GM12878 (cell line): ENCODE measurements around the gene ZNF335. TPM values are rescaled to one million over a fixed set of nuclear protein-coding genes. Genes with fewer than 3 reads are reported as not detected.

Experiments
- ATAC-seq: fragments of 200-7000 bp; cut with Tn5 transposase; 3 replicates; pipeline ENCODE4 v1.9.1; 2020; ENCODE audit warnings: mild to moderate bottlenecking, moderate library complexity
- BruUV-seq: library from RNA; stranded (reverse); fragments of 400-500 nt; replicated peaks from 2 replicates; lab custom pipeline; 2021; lab: Mats Ljungman, UMichigan
- CTCF ChIA-PET: fragments of 300-600 bp; sonication (Branson Sonifier 250); formaldehyde crosslinking; extraction: SDS; loops from one replicate; lab custom pipeline; 2021; ENCODE audit warnings: inconsistent platforms; lab: Yijun Ruan, JAX
- POLR2A ChIA-PET: fragments of 350-600 bp; formaldehyde crosslinking; extraction: SDS; loops from one replicate; lab custom pipeline; 2021; ENCODE audit warnings: inconsistent platforms; lab: Charles Lee
- RAD21 ChIA-PET: fragments of 300-600 bp; sonication (Branson Sonifier 250); formaldehyde crosslinking; loops from one replicate; lab custom pipeline; 2023; ENCODE audit warnings: antibody characterized with exemption; ENCODE audit not compliant: unreplicated experiment; lab: Charles Lee
- SMC1A ChIA-PET: fragments of 300-600 bp; sonication (Branson Sonifier 250); formaldehyde crosslinking; loops from one replicate; lab custom pipeline; 2023; ENCODE audit not compliant: unreplicated experiment, uncharacterized antibody; lab: Charles Lee
- DNase-seq: peaks from one replicate; pipeline ENCODE4 v3.0.0-alpha.2; 2011; ENCODE audit warnings: low read depth, low spot score
- FAIRE-seq: peaks from 3 replicates; lab custom pipeline; 2011; peaks lifted over from hg19 to GRCh38; lab: Jason Lieb, UNC
- H2AFZ ChIP-seq: 2 replicates; pipeline ENCODE4 v1.6.0; 2011; ENCODE audit warnings: low read depth, low read length, control low read depth; ENCODE audit not compliant: control insufficient read depth
- H3K27ac ChIP-seq: 2 replicates; pipeline ENCODE4 v1.5.1; 2011; ENCODE audit warnings: control low read depth; ENCODE audit not compliant: control insufficient read depth, insufficient read depth
- H3K27me3 ChIP-seq, 2 experiments: replicated peaks in 1 of 2; 2 replicates each; pipeline versions ENCODE4 v1.6.0 to v1.6.1; 2011; ENCODE audit warnings: low read length in 1 of 2; ENCODE audit not compliant: control insufficient read depth in 2 of 2, insufficient read depth in 2 of 2
- H3K36me3 ChIP-seq, 2 experiments: 2 replicates each; pipeline ENCODE4 v1.5.1; 2011; ENCODE audit warnings: low read length in 1 of 2; ENCODE audit not compliant: control insufficient read depth in 2 of 2, insufficient read depth in 2 of 2
- H3K4me1 ChIP-seq: 2 replicates; pipeline ENCODE4 v1.6.1; 2011; ENCODE audit warnings: mild to moderate bottlenecking, low read length, moderate library complexity, mixed read lengths; ENCODE audit not compliant: control insufficient read depth, insufficient read depth
- H3K4me2 ChIP-seq: 2 replicates; pipeline ENCODE4 v1.6.0; 2011; ENCODE audit warnings: control low read depth; ENCODE audit not compliant: control insufficient read depth, insufficient read depth
- H3K4me3 ChIP-seq: fragments of 200-600 bp; sonication (generic); 2 replicates; pipeline ENCODE4 v1.5.1; 2016
- H3K79me2 ChIP-seq: 2 replicates; pipeline ENCODE4 v1.6.0; 2011; ENCODE audit warnings: low read length; ENCODE audit not compliant: control insufficient read depth, insufficient read depth
- H3K9ac ChIP-seq: 2 replicates; pipeline ENCODE4 v1.8.0; 2011; ENCODE audit warnings: low read length, control low read depth, mixed read lengths; ENCODE audit not compliant: control insufficient read depth, insufficient read depth
- H3K9me3 ChIP-seq: replicated peaks from 3 replicates; pipeline ENCODE4 v1.5.1; 2011; ENCODE audit warnings: mild to moderate bottlenecking, low read length; ENCODE audit not compliant: control insufficient read depth, insufficient read depth
- H4K20me1 ChIP-seq: 2 replicates; pipeline ENCODE4 v1.6.0; 2011; ENCODE audit not compliant: control insufficient read depth, insufficient read depth
- CTCF ChIP-seq, 3 experiments: IDR thresholded peaks in 2 of 3; conservative IDR thresholded peaks in 1 of 3; 2 replicates each; pipeline ENCODE4 v1.5.1; 2011; ENCODE audit warnings: low read depth in 3 of 3, low read length in 3 of 3, mild to moderate bottlenecking in 3 of 3, control low read depth in 2 of 3, moderate library complexity in 2 of 3, inconsistent platforms in 1 of 3, mixed read lengths in 1 of 3; ENCODE audit not compliant: control insufficient read depth in 2 of 3, insufficient read depth in 1 of 3; ENCODE audit errors: extremely low read depth in 1 of 3
- FOS ChIP-seq: IDR thresholded peaks from 3 replicates; pipeline ENCODE4 v1.6.1; 2011; ENCODE audit warnings: borderline replicate concordance; ENCODE audit not compliant: insufficient read length; ENCODE audit errors: extremely low read depth
- FOXK2 ChIP-seq: fragments of 450-650 bp; IDR thresholded peaks from 2 replicates; pipeline ENCODE4 v1.6.1; 2017; ENCODE audit warnings: mild to moderate bottlenecking, moderate library complexity
- HCFC1 ChIP-seq: fragments of 150-350 bp; IDR thresholded peaks from 2 replicates; pipeline ENCODE4 v1.6.1; 2014; ENCODE audit warnings: low read length
- POLR2AphosphoS2 ChIP-seq: IDR thresholded peaks from 2 replicates; pipeline ENCODE4 v1.6.1; 2011; ENCODE audit warnings: low read depth, mild to moderate bottlenecking, low read length, improper control_type of control experiment, moderate library complexity
- RAD51 ChIP-seq: fragments of 450-650 bp; IDR thresholded peaks from 2 replicates; pipeline ENCODE4 v1.6.1; 2016; ENCODE audit warnings: moderate library complexity, mild to moderate bottlenecking, inconsistent platforms
- RBBP5 ChIP-seq: fragments of 200-600 bp; sonication (generic); conservative IDR thresholded peaks from 2 replicates; pipeline ENCODE4 v1.6.1; 2016
- RUNX3 ChIP-seq: IDR thresholded peaks from 2 replicates; pipeline ENCODE4 v1.6.1; 2012; ENCODE audit warnings: low read length, inconsistent platforms
- SMARCA5 ChIP-seq: fragments of 450-650 bp; IDR thresholded peaks from 2 replicates; pipeline ENCODE4 v1.6.1; 2017; ENCODE audit warnings: mild to moderate bottlenecking
- SP1 ChIP-seq: IDR thresholded peaks from one replicate; pipeline ENCODE4 v1.6.1; 2011; ENCODE audit warnings: low read depth, low read length
- STAT3 ChIP-seq: IDR thresholded peaks from 2 replicates; pipeline ENCODE4 v1.6.1; 2011; ENCODE audit warnings: low read depth, low read length, improper control_type of control experiment
- SUPT20H ChIP-seq: IDR thresholded peaks from 2 replicates; pipeline ENCODE4 v1.6.1; 2011; ENCODE audit warnings: low read depth, mild to moderate bottlenecking, low read length, moderate library complexity, borderline replicate concordance; ENCODE audit not compliant: control insufficient read depth
- TARDBP ChIP-seq: IDR thresholded peaks from 2 replicates; pipeline ENCODE4 v1.6.1; 2016; ENCODE audit warnings: borderline replicate concordance
- ZBTB33 ChIP-seq: fragments of 450-650 bp; IDR thresholded peaks from 2 replicates; pipeline ENCODE4 v1.6.1; 2017; ENCODE audit warnings: mild to moderate bottlenecking
- WGBS: methylation state at CpG from one replicate; pipeline ENCODE4 v1.1.6; 2016; ENCODE audit warnings: low lambda C conversion rate; ENCODE audit not compliant: insufficient replicate concordance, insufficient coverage; ENCODE audit errors: missing lambda C conversion rate; 5-methylcytosine and 5-hydroxymethylcytosine counted together
- in situ Hi-C: fragments of 300-500 bp; cut with MboI; formaldehyde crosslinking; loops from 9 replicates; pipeline ENCODE4 v1.14.3; 2018; ENCODE audit warnings: mixed read lengths
- intact Hi-C: fragments of 100-400 bp; cut with micrococcal nuclease; formaldehyde crosslinking; loops from one replicate; pipeline ENCODE4 v1.14.2; 2022; ENCODE audit not compliant: unreplicated experiment
- polyA plus RNA-seq, 11 experiments: library from polyadenylated mRNA; depleted of rRNA in 4 of 11; unstranded in 6 of 11; stranded (reverse) in 5 of 11; fragments of >200 nt; fragmentation: Nextera tagmentation in 4 of 11; fragmentation: Illumina TruSeq in 1 of 11; extraction: Ambion mirVana in 4 of 11; extraction: Trizol in 1 of 11; gene quantifications; 1 replicate in 1 of 11; 2 replicates in 10 of 11; pipeline versions ENCODE4 v1.2.1 to v1.2.3, GENCODE V29; 2011 to 2016; ENCODE audit warnings: inconsistent platforms in 2 of 11, missing spikeins in 2 of 11, low read depth in 1 of 11
- total RNA-seq, 4 experiments: library from RNA; depleted of rRNA in 3 of 4; stranded (reverse); fragments of >200 nt in 3 of 4; fragmentation: Illumina TruSeq in 1 of 4; extraction: Trizol in 1 of 4; gene quantifications; 2 replicates each; pipeline versions ENCODE4 v1.2.1 to v1.2.3, GENCODE V29; 2013 to 2021
- TF ChIP-seq, protein P1 (sequence below): fragments of 150-350 bp; IDR thresholded peaks from 2 replicates; pipeline ENCODE4 v1.6.1; 2016; ENCODE audit warnings: low read depth, low read length

Gene ZNF335
- total and polyA plus RNA-seq, 10 of the 15 experiments (the other 5 are each of a cell fraction or from before 2014, with no cell fraction given) = 0.74 to 30.1 (median 14.5) TPM

- in situ Hi-C loops (no loop called here), intact Hi-C loops (no loop called here)
- CTCF ChIA-PET = interaction anchor here (0.6 to 1.9 kb wide), 5 partner anchors 14 to 175 kb away, joined by 3 to 5 read pairs (median 3); partner anchors contain the start of genes CTSA and NEURL2
- POLR2A ChIA-PET = interaction anchor here (0.6 kb wide), 2 partner anchors 43 to 79 kb away, joined by 3 to 4 read pairs; no protein-coding TSS in a partner anchor
- H3K9me3 ChIP-seq = no peaks in the 10 kb centered on the region
- 67% methylated on average over 16 of the region's 16 CpGs for WGBS
- H2AFZ ChIP-seq = no peak overlapping the region
- no peak overlapping the region for H3K4me3 ChIP-seq
- H3K27me3 ChIP-seq = no peaks in the 10 kb centered on the region
- no peaks in the 10 kb centered on the region for H3K36me3 ChIP-seq
- no peak overlapping the region for H3K27ac ChIP-seq
- FAIRE-seq (no peak), ATAC-seq (no peak), DNase-seq (no peak)
- no TSS peak for BruUV-seq
- no peaks in the 10 kb centered on the region for H4K20me1 ChIP-seq
- RAD21 ChIA-PET = no interaction called here
- SMC1A ChIA-PET = interaction anchor here (0.5 to 1.8 kb wide), 2 partner anchors 29 to 56 kb away, joined by 3 to 5 read pairs; partner anchors contain the start of gene PCIF1
- no peak overlapping the region for H3K4me2 ChIP-seq
- H3K9ac ChIP-seq = no peak overlapping the region
- no peaks in the 10 kb centered on the region for H3K79me2 ChIP-seq
- no peaks in the 10 kb centered on the region for H3K4me1 ChIP-seq
- TF ChIP-seq ZBTB33 (no peak), STAT3 (no peak), CTCF (IDR thresholded peaks at IDR 0.05 in 2 of 3, conservative IDR thresholded peaks at IDR 0.05 in 1 of 3; ENCODE audit: control insufficient read depth in 2 of 3, extremely low read depth in 1 of 3, insufficient read depth in 1 of 3, low read depth in 3 of 3, low read length in 3 of 3) (no peak), FOXK2 (no peak), SP1 (no peak), POLR2AphosphoS2 (no peak), FOS (no peak), RBBP5 (no peak), SUPT20H (no peak), TARDBP (no peak), SMARCA5 (no peak), HCFC1 (no peak), RAD51 (no peak), RUNX3 (no peak)
- TF ChIP-seq, protein P1, sequence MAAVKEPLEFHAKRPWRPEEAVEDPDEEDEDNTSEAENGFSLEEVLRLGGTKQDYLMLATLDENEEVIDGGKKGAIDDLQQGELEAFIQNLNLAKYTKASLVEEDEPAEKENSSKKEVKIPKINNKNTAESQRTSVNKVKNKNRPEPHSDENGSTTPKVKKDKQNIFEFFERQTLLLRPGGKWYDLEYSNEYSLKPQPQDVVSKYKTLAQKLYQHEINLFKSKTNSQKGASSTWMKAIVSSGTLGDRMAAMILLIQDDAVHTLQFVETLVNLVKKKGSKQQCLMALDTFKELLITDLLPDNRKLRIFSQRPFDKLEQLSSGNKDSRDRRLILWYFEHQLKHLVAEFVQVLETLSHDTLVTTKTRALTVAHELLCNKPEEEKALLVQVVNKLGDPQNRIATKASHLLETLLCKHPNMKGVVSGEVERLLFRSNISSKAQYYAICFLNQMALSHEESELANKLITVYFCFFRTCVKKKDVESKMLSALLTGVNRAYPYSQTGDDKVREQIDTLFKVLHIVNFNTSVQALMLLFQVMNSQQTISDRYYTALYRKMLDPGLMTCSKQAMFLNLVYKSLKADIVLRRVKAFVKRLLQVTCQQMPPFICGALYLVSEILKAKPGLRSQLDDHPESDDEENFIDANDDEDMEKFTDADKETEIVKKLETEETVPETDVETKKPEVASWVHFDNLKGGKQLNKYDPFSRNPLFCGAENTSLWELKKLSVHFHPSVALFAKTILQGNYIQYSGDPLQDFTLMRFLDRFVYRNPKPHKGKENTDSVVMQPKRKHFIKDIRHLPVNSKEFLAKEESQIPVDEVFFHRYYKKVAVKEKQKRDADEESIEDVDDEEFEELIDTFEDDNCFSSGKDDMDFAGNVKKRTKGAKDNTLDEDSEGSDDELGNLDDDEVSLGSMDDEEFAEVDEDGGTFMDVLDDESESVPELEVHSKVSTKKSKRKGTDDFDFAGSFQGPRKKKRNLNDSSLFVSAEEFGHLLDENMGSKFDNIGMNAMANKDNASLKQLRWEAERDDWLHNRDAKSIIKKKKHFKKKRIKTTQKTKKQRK = no peak
Measured at GRCh38 chr20:45904583-45905504, 67.2 kb downstream of the ZNF335 start.
